ENCODE results near the gene COL5A3.

GRCh38 chr19:9981406-9982260, 28.7 kb downstream of the COL5A3 start:
- TF ChIP-seq CTCF (IDR thresholded peaks at IDR 0.05; ENCODE audit: insufficient read depth, low read length, poor library complexity, severe bottlenecking) (no peak), EZH2phosphoT487 (conservative IDR thresholded peaks at IDR 0.05; ENCODE audit: low read length) (no peak)

Measured in SU-DHL-6 (cell line).